Tibial nerve (tissue), 3 donors: Measurements from ENCODE around the gene PRDM11.

Source experiments
- CTCF ChIP-seq, 5 experiments: fragments of 200-600 bp in 3 of 5; fragments of 450-650 bp in 2 of 5; sonication (generic) in 3 of 5; IDR thresholded peaks; one replicate each; pipeline ENCODE4 v1.5.1; 2016 to 2019; ENCODE audit warnings: antibody characterized with exemption in 5 of 5, mild to moderate bottlenecking in 3 of 5, moderate library complexity in 2 of 5
- POLR2A ChIP-seq, 2 donors: fragments of 450-650 bp; IDR thresholded peaks; one replicate each; pipeline ENCODE4 v1.6.1; 2017; ENCODE audit warnings: antibody characterized with exemption in 2 of 2, mild to moderate bottlenecking in 2 of 2, moderate library complexity in 2 of 2

DNA sequence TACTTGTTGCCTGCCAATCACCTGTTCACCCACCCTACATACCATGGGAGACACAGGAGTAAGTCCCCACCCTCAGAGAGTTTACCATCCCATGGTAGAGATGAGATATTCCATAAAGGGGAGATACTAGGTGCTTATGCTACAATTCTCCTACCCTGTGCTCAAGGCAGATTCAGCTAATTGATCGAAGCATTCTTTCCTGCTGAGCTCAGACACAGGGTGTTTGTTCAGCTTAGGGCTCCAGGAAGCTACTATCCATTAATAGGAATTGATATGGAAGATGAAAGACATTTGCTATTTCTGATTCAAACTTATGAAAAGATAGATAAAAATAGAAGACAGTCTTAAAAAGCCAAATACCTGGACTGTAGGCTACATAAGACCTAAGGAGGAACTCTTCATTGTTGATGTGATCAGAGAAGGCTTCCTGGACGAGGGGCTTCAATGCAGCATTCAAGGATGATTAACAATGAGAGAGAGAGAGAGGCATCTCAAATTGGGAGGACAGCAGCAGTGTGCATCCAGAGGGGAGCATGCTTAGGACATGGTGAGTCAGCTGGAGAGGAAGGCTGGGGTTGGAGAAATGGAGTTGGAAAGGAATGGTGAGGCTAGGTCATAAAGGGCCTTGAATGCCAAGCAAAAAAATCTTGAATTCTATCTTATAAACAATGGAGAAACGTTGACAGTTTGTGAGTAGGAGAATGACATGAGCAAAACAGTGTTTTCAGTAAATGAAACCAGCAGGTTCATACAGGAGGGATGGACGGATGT, 124.7 kb downstream of the PRDM11 start:
- TF ChIP-seq CTCF (IDR thresholded peaks at IDR 0.05) (no peak), POLR2A (IDR thresholded peaks at IDR 0.05) (no peak)
